Measurements from ENCODE around the gene RSPH6A. TPM values are rescaled to one million over a fixed set of nuclear protein-coding genes. Genes with fewer than 3 reads are reported as not detected.

RSPH6A gene
- 0.05 TPM in 1 of 2 replicates, not detected in the other for total RNA-seq (2014; rRNA removed; shearing (Covaris generic))
- polyA plus RNA-seq (2014; cell fraction: nucleus; rRNA removed): not detected in 2 replicates

DNA sequence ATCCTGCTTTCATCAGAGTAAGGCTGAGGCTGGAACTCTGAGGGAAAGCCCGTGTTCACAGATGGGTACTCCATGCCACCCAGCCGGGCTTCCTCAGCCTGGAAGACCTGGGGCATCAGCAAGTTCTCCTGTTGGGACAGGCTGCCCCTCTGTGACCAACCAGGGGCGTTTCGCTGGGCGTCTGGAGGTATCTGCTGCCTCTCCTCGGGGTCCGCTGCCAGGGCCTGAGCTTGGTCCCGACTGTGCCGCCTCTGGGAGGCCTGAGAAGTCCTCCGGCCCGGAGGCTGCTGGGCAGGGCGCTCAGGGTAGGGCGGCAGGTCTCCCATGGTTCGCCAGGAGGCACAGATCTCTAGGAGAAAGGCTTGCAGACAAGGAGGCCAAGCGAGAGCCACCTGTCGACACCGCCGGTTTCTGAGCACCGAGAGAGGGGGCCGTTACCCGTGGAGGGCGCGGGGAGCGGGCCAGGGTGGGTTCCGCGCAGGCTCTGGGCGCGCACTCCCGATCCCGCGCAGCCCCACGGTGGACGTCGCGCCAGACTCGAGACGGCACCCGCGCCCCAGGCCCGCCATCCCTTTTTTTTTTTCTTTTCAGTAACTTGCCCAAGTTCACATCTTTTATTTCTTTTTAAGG, at the start of gene RSPH6A:
Gene RSPH6A, minus strand, starts transcription at position 458 of the 630 bp plus-strand sequence. Its CDS starts 132 bp downstream, at position 326.
- no peak for DNase-seq (ENCODE audit: extremely low read depth, low read depth)

DNA sequence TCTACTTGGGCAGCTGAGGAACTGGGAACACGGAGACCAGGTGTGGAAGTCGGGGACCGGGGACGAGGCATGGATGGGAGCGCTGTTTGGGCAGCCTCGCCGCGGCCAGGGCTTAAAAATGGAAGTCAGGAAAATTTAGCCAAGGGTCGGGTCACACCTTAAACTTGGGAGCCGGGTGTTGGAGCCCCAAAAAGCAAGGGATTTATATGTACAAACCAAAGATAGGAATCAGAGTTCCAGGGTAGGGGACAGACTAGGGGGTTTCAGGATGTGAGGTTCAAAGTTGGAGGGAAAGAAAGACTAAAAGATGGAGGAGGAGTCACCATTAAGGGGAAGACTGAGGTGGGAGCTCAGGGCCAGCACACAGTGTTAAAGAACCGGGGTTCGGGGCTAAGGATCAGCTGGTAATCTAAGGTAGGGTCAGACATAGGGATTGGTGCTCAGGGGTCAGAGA, 49.5 kb upstream of the RSPH6A start:
- no peak for DNase-seq (ENCODE audit: extremely low read depth, low read depth)

DNA sequence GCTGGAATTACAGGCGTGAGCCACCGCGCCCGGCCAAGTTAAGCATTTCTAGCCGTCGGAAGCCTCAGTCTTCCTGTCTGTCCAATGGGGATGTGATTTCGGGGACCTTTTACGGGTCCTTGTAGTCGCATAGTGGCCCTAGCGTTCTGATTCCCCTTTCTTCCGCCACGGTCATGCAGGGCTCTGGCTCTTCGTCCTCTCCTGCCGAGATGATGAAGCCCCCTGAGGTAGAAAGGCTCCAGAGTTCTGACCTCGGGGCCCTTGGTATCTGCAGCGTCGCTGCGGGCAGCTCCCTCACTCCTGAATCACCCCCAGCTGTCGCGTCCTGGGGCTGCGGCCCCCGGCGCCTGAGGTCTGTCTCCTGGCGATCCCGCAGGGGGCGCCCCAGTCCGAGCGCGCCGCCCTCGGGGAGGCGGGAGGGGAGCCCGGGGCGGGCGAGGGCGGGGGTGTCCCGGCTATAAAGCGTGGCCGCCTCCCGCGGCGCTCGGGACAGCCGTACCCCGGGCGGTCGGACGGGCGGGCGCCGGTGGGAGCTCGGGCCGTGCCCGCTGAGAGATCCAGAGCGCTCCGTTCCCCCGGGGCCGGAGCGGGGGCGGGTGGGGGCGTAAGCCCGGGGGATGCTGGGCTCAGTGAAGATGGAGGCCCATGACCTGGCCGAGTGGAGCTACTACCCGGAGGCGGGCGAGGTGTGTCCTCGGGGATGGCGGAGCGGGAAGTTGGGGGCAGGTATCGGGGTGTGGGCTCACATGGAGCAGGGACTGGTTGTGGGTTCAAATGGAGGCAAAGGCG, 48.9 kb upstream of the RSPH6A start, which contains the start of gene FOXA3:
Gene FOXA3, plus strand, starts transcription at position 487 of the 789 bp plus-strand sequence. Its CDS starts 131 bp downstream, at position 618.
- DNase-seq (ENCODE audit: extremely low read depth, low read depth): no peak

- no peak for DNase-seq (ENCODE audit: extremely low read depth, low read depth)
These were observed 48.3 kb upstream of the RSPH6A start for GRCh38 chr19:45863335-45863839.

DNA sequence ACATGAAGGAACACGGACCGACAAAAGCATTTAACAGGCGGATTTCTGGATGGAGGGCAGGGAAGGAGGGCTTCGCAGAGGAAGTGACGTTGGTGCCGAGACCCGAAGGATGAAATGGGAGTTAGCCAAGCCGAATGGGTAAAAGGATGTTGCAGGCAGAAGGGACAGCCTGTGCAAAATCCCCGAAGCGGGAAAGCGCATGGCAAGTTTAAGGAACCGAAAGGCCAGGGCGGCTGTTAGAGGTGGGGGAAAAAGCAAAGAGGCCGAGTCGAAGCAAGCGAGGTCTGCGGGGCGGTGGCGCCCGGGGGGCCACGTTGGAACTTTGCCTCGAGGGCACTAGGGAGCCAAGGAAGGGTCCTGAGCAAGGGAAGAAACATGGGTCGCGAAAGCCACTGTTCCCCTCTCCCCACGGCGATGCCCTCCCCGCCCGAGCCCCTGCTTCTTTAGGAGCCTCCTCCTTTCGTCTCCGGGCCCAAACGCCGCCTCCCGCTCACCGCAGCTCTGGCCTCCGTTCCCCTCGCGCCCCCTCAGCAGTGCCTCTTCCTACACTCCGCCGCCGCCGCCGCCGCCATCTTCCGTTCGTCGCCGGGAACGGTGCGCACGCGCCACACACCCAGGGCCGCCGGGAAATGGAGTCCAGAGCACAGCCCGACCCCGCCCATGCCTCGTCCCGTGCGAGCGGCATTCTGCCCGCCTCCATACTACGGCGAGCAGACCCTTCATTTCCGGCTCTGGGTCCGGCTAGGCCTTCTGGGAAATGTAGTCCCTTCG, 47.6 kb upstream of the RSPH6A start, which contains the start of gene SYMPK:
Gene SYMPK, minus strand, starts transcription at position 584 of the 771 bp plus-strand sequence. CDS start 8,652 bp downstream, outside the sequence.
- DNase-seq (ENCODE audit: extremely low read depth, low read depth): peak; percentile 96

GRCh38 chr19:45862271-45862563, 47.1 kb upstream of the RSPH6A start:
- DNase-seq (ENCODE audit: extremely low read depth, low read depth): no peak

- no peak for DNase-seq (ENCODE audit: extremely low read depth, low read depth)
These were observed 45.5 kb upstream of the RSPH6A start for GRCh38 chr19:45860359-45861259.

DNA sequence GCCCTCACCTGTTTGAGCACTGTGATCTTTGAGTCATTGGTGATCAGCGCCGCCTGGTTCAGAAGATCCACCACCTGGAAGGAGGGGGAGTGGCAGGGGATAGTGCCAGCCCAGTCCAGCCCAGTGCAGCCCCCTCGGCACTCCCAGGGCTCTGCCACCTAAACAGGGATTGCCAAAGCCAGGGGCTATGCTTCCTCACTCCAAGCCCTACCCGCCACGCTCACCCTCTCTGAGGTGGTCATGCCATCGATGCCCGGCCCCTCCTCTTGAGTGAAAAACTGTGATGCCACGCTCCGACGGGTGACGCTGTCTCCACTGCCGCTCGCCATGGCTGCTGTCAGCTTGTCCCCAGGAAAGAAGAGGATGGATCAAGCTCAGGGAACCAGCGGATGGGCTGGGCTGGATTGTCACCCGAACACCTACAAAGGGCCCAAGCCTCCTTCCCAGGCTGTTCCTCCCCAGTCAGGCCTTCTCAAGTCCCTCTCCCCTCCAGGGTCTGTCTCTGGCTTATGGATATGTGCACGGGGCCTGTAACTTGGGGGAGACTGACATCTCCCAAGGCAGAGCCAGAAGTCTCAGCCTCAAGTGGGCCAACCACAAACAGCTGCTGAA, 39.2 kb upstream of the RSPH6A start:
- no peak for DNase-seq (ENCODE audit: extremely low read depth, low read depth)

DNA sequence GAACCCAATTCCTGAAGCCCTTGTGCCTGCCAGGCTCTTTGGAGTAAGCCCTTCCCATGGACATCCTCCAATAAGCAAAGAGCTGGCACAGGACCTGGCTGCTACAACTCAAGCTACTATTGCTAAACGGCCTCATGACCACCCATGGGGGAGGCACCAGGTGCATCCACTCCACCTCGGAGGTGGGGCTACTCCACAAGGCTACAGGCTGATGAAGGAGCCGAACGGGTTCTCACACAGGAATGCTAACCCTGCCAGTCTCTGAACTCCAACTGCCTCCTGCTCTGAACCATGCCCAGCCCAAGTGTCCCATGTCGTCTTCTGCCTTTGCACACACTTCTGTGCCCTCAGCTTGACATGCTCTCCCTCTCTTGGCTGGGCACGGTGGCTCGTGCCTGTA, 37.9 kb upstream of the RSPH6A start:
- DNase-seq (ENCODE audit: extremely low read depth, low read depth): no peak

DNA sequence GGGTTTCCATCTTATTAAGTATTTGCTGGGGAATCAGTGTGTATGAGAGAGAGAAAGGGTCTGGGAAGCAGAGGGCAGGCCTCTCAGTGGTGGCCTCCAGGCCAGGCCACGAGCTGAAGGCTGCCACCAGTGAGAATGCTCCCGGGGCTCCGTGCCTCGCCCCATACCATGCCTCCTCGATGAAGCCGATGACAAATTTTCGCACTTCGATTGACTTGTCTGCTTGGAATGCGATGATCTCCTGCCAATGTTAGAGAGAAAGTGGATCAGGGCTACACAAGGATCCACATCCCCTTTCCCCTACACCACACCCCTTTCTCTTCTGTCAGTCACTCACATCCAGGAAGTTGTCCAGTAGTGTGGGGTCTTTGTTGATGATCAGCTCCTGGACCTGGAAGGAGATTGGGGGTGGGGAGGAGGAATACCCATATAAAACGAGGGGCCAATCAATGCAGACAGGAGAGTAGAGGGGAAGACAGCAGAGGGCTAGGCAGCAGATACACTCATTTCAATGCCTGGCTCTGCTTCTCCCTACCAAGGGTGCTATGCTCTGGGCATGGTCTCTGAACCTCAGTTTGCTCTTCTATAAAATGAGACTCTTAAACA, 37.1 kb upstream of the RSPH6A start:
- no peak for DNase-seq (ENCODE audit: extremely low read depth, low read depth)

- DNase-seq (ENCODE audit: extremely low read depth, low read depth): no peak
These were observed 33.8 kb upstream of the RSPH6A start for GRCh38 chr19:45848922-45849321.

- no peak for DNase-seq (ENCODE audit: extremely low read depth, low read depth)
These were observed 32.6 kb upstream of the RSPH6A start for GRCh38 chr19:45847663-45848062.

DNA sequence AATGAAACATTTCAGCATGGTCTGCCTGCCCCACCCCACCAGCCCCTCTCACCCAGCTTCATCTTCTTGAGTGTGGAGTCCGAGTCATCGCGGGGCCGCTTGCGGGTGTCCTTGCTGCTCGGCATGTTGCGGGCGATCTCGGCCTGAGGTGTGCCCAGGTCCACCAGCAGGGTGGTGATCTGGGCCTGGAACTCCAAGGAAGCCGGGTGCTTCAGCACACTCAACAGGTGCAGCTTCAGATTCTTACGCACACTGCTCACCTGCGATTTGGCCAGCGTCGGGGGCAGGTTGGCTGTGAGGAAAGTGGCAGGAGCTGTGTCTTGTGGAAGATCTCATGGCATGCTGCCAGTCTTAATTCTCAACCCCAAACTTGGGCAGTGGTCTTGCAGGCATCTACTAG, 27.1 kb upstream of the RSPH6A start:
- no peak for DNase-seq (ENCODE audit: extremely low read depth, low read depth)

DNA sequence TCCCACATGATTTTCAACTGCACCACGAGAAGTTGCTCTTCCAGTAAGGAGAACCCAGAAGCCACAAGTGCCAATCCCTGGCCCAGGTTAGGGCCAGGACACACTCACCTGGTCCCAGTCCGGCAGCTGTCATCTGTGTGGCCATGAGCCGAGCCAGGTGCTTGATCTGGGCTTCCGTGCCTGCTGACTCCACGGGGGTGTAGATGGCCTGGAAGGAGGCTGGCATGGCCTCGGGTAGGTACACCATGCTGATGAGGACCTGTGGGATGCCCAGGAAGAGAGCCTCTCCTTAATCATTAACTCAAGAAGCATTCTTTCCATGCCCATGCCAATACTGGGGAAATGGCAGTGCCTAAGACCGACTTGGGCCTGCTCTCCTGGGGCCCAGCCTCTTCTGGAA, 19.9 kb upstream of the RSPH6A start:
- DNase-seq (ENCODE audit: extremely low read depth, low read depth): no peak

- DNase-seq (ENCODE audit: extremely low read depth, low read depth): no peak
These were observed 13.8 kb upstream of the RSPH6A start for GRCh38 chr19:45828945-45829344.

- no peak for DNase-seq (ENCODE audit: extremely low read depth, low read depth)
These were observed 13.4 kb upstream of the RSPH6A start for GRCh38 chr19:45828523-45828922.

DNA sequence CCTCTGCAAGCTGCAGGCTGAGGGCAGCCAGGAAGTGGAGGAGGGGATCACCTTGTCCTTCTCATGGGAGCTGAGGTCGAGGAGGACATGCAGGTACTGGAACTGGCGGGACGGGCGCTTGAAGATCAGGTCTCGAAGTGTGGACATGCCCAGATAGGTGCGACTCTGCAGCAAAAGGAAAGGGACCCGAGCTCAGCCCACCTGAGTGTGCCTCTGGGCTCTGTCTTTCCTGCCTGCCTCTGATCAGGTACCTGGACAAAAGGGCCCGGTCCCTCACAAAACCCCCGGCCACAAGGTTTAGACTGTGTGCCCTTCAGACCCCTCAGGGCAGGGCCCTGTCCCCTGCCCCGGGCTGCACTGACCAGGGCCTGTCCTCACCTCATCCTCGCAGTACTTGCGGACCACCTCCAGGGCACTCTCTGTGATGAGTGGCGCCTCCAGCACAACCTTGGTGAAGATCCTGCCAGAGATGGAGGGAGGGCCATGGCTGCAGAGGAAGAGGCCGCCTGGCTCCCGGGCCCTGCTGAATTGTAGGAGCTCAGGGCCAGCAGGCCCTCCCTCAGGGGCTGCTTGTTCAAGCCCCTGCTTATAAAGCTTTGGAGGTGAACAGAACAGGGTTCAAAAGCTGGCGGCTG, 12.5 kb upstream of the RSPH6A start:
- DNase-seq (ENCODE audit: extremely low read depth, low read depth): no peak

GRCh38 chr19:45826934-45827333, 11.8 kb upstream of the RSPH6A start:
- DNase-seq (ENCODE audit: extremely low read depth, low read depth): no peak
